Thoracic aorta (tissue), 2 donors: Measurements from ENCODE around the gene PCDHA11. TPM values are rescaled to one million over a fixed set of nuclear protein-coding genes. Genes with fewer than 3 reads are reported as not detected.

Experiments
- ATAC-seq: fragments of 150-250 bp; one replicate; pipeline ENCODE4 v1.8.0; 2017; ENCODE audit warnings: low read depth; ENCODE audit not compliant: insufficient number of reproducible peaks, low FRiP score
- DNase-seq: peaks from one replicate; pipeline ENCODE4 v3.0.0-alpha.2; 2020; ENCODE audit warnings: low spot score
- H3K27ac ChIP-seq, 2 donors: fragments of 200-600 bp; sonication (generic); 1 replicate in 1 of 2; 2 replicates in 1 of 2; pipeline ENCODE4 v1.5.1; 2016; ENCODE audit warnings: mild to moderate bottlenecking in 2 of 2, moderate library complexity in 2 of 2
- H3K27me3 ChIP-seq: fragments of 200-600 bp; sonication (generic); replicated peaks from 2 replicates; pipeline ENCODE4 v1.6.0; 2016; ENCODE audit warnings: mild to moderate bottlenecking; ENCODE audit not compliant: insufficient read depth
- H3K36me3 ChIP-seq: fragments of 200-600 bp; sonication (generic); one replicate; pipeline ENCODE4 v1.5.1; 2016
- H3K4me1 ChIP-seq, 2 donors: fragments of 200-600 bp; sonication (generic); 1 replicate in 1 of 2; 2 replicates in 1 of 2; pipeline versions ENCODE4 v1.5.1 to v1.6.0; 2016; ENCODE audit warnings: low read depth in 2 of 2, mild to moderate bottlenecking in 1 of 2; ENCODE audit not compliant: control insufficient read depth in 1 of 2
- H3K4me3 ChIP-seq: fragments of 200-600 bp; sonication (generic); 2 replicates; pipeline ENCODE4 v1.5.1; 2016; ENCODE audit warnings: mild to moderate bottlenecking
- H3K9me3 ChIP-seq: fragments of 200-600 bp; sonication (generic); 2 replicates; pipeline ENCODE4 v1.5.1; 2016
- total RNA-seq, 2 donors: library from RNA; depleted of rRNA; stranded (reverse); fragments of >200 nt; gene quantifications; one replicate each; pipeline versions ENCODE4 v1.1.0 to v1.2.3, GENCODE V29; 2016
- TF ChIP-seq, protein P1 (sequence below): fragments of 200-600 bp; sonication (generic); IDR thresholded peaks from one replicate; pipeline ENCODE4 v1.5.1; 2019; ENCODE audit warnings: antibody characterized with exemption

Gene PCDHA11
- total RNA-seq, 2 donors from 2014 or later, result 0.14 to 0.21 TPM

GRCh38 chr5:140882591-140882899 lies 13.8 kb downstream of the PCDHA11 start:
- H3K9me3 ChIP-seq, result peaks cover 36% of the 10 kb centered on the region
- TF ChIP-seq, protein P1, sequence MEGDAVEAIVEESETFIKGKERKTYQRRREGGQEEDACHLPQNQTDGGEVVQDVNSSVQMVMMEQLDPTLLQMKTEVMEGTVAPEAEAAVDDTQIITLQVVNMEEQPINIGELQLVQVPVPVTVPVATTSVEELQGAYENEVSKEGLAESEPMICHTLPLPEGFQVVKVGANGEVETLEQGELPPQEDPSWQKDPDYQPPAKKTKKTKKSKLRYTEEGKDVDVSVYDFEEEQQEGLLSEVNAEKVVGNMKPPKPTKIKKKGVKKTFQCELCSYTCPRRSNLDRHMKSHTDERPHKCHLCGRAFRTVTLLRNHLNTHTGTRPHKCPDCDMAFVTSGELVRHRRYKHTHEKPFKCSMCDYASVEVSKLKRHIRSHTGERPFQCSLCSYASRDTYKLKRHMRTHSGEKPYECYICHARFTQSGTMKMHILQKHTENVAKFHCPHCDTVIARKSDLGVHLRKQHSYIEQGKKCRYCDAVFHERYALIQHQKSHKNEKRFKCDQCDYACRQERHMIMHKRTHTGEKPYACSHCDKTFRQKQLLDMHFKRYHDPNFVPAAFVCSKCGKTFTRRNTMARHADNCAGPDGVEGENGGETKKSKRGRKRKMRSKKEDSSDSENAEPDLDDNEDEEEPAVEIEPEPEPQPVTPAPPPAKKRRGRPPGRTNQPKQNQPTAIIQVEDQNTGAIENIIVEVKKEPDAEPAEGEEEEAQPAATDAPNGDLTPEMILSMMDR, result no peak
- no peak overlapping the region for H3K27ac ChIP-seq
- DNase-seq (no peak), ATAC-seq (no peak)
- H3K4me3 ChIP-seq, result no peak overlapping the region
- no peaks in the 10 kb centered on the region for H3K27me3 ChIP-seq
- no peaks in the 10 kb centered on the region for H3K4me1 ChIP-seq
- no peaks in the 10 kb centered on the region for H3K36me3 ChIP-seq

DNA sequence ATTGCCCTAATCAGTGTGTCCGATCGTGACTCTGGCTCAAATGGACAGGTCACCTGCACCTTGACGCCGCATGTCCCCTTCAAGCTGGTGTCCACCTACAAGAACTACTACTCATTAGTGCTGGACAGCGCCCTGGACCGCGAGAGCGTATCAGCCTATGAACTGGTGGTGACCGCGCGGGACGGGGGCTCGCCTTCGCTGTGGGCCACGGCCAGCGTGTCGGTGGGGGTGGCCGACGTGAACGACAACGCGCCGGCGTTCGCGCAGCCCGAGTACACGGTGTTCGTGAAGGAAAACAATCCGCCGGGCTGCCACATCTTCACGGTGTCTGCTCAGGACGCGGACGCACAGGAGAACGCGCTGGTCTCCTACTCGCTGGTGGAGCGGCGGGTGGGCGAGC lies 14.6 kb downstream of the PCDHA11 start:
- Histone ChIP-seq H3K27me3 (no peaks in the 10 kb centered on the region), H3K36me3 (no peaks in the 10 kb centered on the region), H3K4me3 (no peak overlapping the region), H3K4me1 (no peaks in the 10 kb centered on the region), H3K27ac (no peak overlapping the region), H3K9me3 (peaks cover 36% of the 10 kb centered on the region)
- ATAC-seq (no peak), DNase-seq (no peak)
- TF ChIP-seq, protein P1, result no peak

DNA sequence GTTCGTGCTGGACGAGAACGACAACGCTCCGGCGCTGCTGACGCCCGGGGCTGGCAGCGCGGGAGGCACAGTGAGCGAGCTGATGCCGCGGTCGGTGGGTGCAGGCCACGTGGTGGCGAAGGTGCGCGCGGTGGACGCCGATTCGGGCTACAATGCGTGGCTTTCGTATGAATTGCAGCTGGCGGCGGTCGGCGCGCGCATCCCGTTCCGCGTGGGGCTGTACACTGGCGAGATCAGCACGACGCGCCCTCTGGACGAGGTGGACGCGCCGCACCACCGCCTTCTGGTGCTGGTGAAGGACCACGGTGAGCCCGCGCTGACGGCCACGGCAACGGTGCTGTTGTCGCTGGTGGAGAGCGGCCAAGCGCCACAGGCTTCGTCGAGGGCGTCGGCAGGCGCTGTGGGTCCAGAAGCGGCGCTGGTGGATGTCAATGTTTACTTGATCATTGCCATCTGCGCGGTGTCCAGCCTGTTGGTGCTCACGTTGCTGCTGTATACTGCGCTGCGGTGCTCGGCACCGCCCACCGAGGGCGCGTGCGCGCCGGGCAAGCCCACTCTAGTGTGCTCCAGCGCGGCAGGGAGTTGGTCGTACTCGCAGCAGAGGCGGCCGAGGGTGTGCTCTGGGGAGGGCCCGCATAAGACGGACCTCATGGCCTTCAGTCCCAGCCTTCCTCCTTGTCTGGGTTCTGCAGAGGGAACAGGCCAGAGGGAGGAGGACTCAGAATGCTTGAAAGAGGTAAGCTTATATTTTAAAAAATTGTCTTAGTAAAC lies 15.4 kb downstream of the PCDHA11 start:
- no peak for DNase-seq
- Histone ChIP-seq H3K4me3 (no peak overlapping the region), H3K36me3 (no peaks in the 10 kb centered on the region), H3K4me1 (no peaks in the 10 kb centered on the region), H3K9me3 (peaks cover 36% of the 10 kb centered on the region), H3K27ac (no peak overlapping the region), H3K27me3 (no peaks in the 10 kb centered on the region)
- TF ChIP-seq, protein P1, result no peak
- no peak for ATAC-seq

DNA sequence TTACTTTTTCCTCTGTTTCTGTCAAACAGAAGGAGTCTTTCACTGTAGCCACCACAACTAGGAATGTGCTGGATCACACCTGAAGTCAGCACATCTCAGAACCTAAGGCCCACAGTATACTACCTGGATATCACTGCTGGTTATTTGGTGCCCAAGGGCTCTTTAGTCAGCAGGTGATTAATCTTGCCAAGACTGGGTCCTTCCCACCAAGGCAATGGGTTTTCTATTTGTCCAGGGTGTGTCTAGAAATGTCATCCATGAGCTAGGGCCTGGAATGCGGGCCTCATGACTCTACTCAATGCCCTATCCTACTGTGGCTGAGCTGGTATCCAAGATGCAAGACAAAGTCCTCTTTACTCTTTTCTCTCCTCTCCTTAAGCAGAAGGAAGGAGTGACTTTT lies 47.6 kb downstream of the PCDHA11 start:
- TF ChIP-seq, protein P1, result no peak
- H3K9me3 ChIP-seq, result no peaks in the 10 kb centered on the region
- no peak for DNase-seq
- H3K27ac ChIP-seq, result no peak overlapping the region
- no peak for ATAC-seq
- no peaks in the 10 kb centered on the region for H3K27me3 ChIP-seq
- H3K36me3 ChIP-seq, result no peaks in the 10 kb centered on the region
- H3K4me1 ChIP-seq, result no peaks in the 10 kb centered on the region
- no peak overlapping the region for H3K4me3 ChIP-seq

Other genes with a start within 250 kb of the PCDHA11 start
- 100 to 1,000 TPM in 1 of 2 donors, 10 to 100 TPM in 1; 96.6 to 235 TPM for gene CD14, start 235.8 kb upstream of the PCDHA11 start, total RNA-seq
- gene TMCO6, start 229.5 kb upstream of the PCDHA11 start, total RNA-seq, result 10 to 100 TPM; 11.4 to 13.5 TPM
- 10 to 100 TPM; 19.9 to 26.4 TPM for gene NDUFA2, start 221.3 kb upstream of the PCDHA11 start, total RNA-seq
- gene IK, start 221.1 kb upstream of the PCDHA11 start, total RNA-seq, result 100 to 1,000 TPM in 1 of 2 donors, 10 to 100 TPM in 1; 95.3 to 108 TPM
- 10 to 100 TPM; 24.6 to 26.1 TPM for gene WDR55, start 204.1 kb upstream of the PCDHA11 start, total RNA-seq
- gene DND1, start 195.4 kb upstream of the PCDHA11 start, total RNA-seq, result 1 to 10 TPM in 1 of 2 donors, under 1 TPM in 1; 0.54 to 1.8 TPM
- gene HARS1, start 177.6 kb upstream of the PCDHA11 start, total RNA-seq, result 10 to 100 TPM; 46.4 to 68.2 TPM
- 10 to 100 TPM; 26.0 to 69.0 TPM for gene HARS2, start 177.5 kb upstream of the PCDHA11 start, total RNA-seq
- gene ZMAT2, start 168.5 kb upstream of the PCDHA11 start, total RNA-seq, result 10 to 100 TPM; 32.0 to 50.4 TPM
- not detected for gene PCDHA1, start 82.8 kb upstream of the PCDHA11 start, total RNA-seq
- under 1 TPM in 1 of 2 donors, not detected in 1; 0.85 TPM for gene PCDHA2, start 74.1 kb upstream of the PCDHA11 start, total RNA-seq
- 1 to 10 TPM in 1 of 2 donors, under 1 TPM in 1; 0.68 to 2.0 TPM for gene PCDHA3, start 67.9 kb upstream of the PCDHA11 start, total RNA-seq
- gene PCDHA4, start 61.9 kb upstream of the PCDHA11 start, total RNA-seq, result under 1 TPM; 0.78 to 0.81 TPM
- gene PCDHA5, start 47.3 kb upstream of the PCDHA11 start, total RNA-seq, result under 1 TPM; 0.14 to 0.85 TPM
- 1 to 10 TPM in 1 of 2 donors, under 1 TPM in 1; 0.14 to 5.2 TPM for gene PCDHA6, start 41.0 kb upstream of the PCDHA11 start, total RNA-seq
- gene PCDHA7, start 34.7 kb upstream of the PCDHA11 start, total RNA-seq, result under 1 TPM; 0.42 to 0.54 TPM
- gene PCDHA8, start 27.8 kb upstream of the PCDHA11 start, total RNA-seq, result under 1 TPM in 1 of 2 donors, not detected in 1; 0.14 TPM
- gene PCDHA9, start 20.6 kb upstream of the PCDHA11 start, total RNA-seq, result 1 to 10 TPM in 1 of 2 donors, under 1 TPM in 1; 0.35 to 1.1 TPM
- gene PCDHA10, start 13.1 kb upstream of the PCDHA11 start, total RNA-seq, result under 1 TPM; 0.28 to 0.41 TPM
- under 1 TPM; 0.21 to 0.68 TPM for gene PCDHA12, start 6.4 kb downstream of the PCDHA11 start, total RNA-seq
- under 1 TPM; 0.54 to 0.56 TPM for gene PCDHA13, start 13.2 kb downstream of the PCDHA11 start, total RNA-seq
- gene PCDHAC1, start 57.3 kb downstream of the PCDHA11 start, total RNA-seq, result 1 to 10 TPM in 1 of 2 donors, under 1 TPM in 1; 0.71 to 1.2 TPM
- under 1 TPM in 1 of 2 donors, not detected in 1; 0.71 TPM for gene PCDHAC2, start 97.5 kb downstream of the PCDHA11 start, total RNA-seq
- not detected for gene PCDHB1, start 182.4 kb downstream of the PCDHA11 start, total RNA-seq
- gene PCDHB2, start 225.7 kb downstream of the PCDHA11 start, total RNA-seq, result 1 to 10 TPM; 2.3 to 4.6 TPM
- 1 to 10 TPM; 2.3 to 3.7 TPM for gene PCDHB3, start 231.5 kb downstream of the PCDHA11 start, total RNA-seq